ENCODE measurements around the gene APOL1. TPM values are rescaled to one million over a fixed set of nuclear protein-coding genes. Genes with fewer than 3 reads are reported as not detected.

Gene APOL1
- total RNA-seq, 4 donors from 2014 or later, result 0.46 to 4.1 (median 2.0) TPM

GRCh38 chr22:36305813-36306212 is 52.9 kb downstream of the APOL1 start:
- 89 to 90% methylated on average over 19 of the region's 19 CpGs for WGBS, 2 donors
- intact Hi-C loops (cut with DNase I; ENCODE audit: low total_unique reads), result no loop called here

DNA sequence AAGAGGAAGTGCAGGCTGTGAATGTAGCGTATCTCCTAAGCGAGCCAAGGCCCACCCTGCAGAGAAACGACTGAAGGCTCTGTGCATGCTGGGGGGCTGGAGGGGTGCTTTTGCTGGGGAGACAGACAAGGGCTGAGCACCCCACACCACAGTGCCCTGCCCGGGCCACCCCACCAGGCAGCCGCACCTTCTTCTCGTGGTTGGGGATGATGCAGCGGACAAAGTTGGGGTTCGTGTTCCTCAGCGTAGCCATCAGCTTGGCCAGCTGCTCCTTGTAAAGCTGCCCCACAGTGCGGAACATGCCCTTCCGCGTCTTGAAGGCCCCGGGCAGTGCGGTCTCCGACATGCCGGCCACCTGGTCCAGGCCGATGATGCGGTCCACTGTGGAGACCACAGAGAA is 53.3 kb downstream of the APOL1 start:
- no peak for TF ChIP-seq CTCF (IDR thresholded peaks at IDR 0.05)
- TF ChIP-seq POLR2A (IDR thresholded peaks at IDR 0.05), result no peak
- no peak for DNase-seq (ENCODE audit: low spot score in 2 of 2)
- WGBS, 2 donors, result 87 to 89% methylated on average over 15 to 18 of the region's 18 CpGs
- no peak overlapping the region for H3K4me3 ChIP-seq (ENCODE audit: low read depth, poor library complexity, severe bottlenecking)
- intact Hi-C loops (cut with DNase I; ENCODE audit: low total_unique reads), result no loop called here

More at GRCh38 chr22:36305813-36306212, 52.9 kb downstream of the APOL1 start:
- no peak for DNase-seq (ENCODE audit: low spot score in 2 of 2)
- TF ChIP-seq CTCF (IDR thresholded peaks at IDR 0.05), result no peak
- no peak for TF ChIP-seq POLR2A (IDR thresholded peaks at IDR 0.05)
- H3K4me3 ChIP-seq (ENCODE audit: low read depth, poor library complexity, severe bottlenecking), result no peak overlapping the region

DNA sequence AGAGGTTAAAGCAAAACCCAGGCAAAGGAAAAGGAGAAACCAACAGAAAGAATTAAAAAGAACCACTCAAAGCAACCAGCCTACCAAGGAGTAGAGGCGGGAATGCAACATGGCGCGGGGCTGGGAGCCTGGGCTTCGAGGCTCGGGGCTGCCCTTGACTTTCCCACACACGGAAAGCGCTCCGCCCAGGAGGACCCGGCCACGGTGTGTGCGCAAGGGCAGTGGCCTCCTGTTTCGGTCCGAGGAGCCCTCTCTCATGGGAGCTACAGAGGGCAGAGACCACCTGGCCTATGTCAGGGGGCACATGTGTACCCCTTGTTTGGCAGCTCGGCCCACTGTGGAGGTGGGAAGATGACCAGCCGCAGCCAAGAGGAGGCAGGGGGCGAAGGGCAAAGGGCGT is 55.9 kb downstream of the APOL1 start:
- no peak overlapping the region for H3K4me3 ChIP-seq (ENCODE audit: low read depth, poor library complexity, severe bottlenecking)
- TF ChIP-seq CTCF (IDR thresholded peaks at IDR 0.05), result no peak
- TF ChIP-seq POLR2A (IDR thresholded peaks at IDR 0.05), result no peak
- 77 to 87% methylated on average over 17 of the region's 17 CpGs for WGBS, 2 donors
- intact Hi-C loops (cut with DNase I; ENCODE audit: low total_unique reads), result no loop called here
- no peak for DNase-seq (ENCODE audit: low spot score in 2 of 2)

GRCh38 chr22:36311386-36312085 is 58.6 kb downstream of the APOL1 start:
- 75 to 78% methylated on average over 14 to 15 of the region's 18 CpGs for WGBS, 2 donors
- H3K4me3 ChIP-seq (ENCODE audit: low read depth, poor library complexity, severe bottlenecking), result no peak overlapping the region
- TF ChIP-seq CTCF (IDR thresholded peaks at IDR 0.05), result no peak
- TF ChIP-seq POLR2A (IDR thresholded peaks at IDR 0.05), result no peak
- intact Hi-C loops (cut with DNase I; ENCODE audit: low total_unique reads), result no loop called here
- DNase-seq (ENCODE audit: low spot score in 2 of 2), result no peak

DNA sequence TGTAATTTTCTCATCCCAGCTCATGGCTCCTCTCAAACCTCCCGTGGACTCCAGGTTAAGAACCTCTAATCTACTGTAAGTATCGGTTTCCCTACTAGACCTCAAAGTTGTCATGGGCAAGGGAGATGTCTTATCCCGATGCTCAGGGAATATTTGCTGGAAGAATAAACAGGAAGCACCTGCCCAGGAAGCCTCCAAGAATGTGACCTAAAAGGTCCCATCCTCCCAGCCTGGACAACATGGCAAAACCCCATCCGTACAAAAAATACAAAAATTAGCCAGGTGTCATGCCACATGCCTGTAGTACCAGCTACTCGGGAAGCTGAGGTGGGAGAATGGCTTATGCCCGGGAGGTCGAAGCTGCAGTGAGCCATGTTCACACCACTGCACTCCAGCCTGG is 62.4 kb downstream of the APOL1 start:
- 75 to 86% methylated on average over 7 of the region's 7 CpGs for WGBS, 2 donors
- intact Hi-C loops (cut with DNase I; ENCODE audit: low total_unique reads), result no loop called here
- DNase-seq (ENCODE audit: low spot score in 2 of 2), result no peak
- H3K4me3 ChIP-seq (ENCODE audit: low read depth, poor library complexity, severe bottlenecking), result no peak overlapping the region
- TF ChIP-seq CTCF (IDR thresholded peaks at IDR 0.05) (no peak), POLR2A (IDR thresholded peaks at IDR 0.05) (no peak)

DNA sequence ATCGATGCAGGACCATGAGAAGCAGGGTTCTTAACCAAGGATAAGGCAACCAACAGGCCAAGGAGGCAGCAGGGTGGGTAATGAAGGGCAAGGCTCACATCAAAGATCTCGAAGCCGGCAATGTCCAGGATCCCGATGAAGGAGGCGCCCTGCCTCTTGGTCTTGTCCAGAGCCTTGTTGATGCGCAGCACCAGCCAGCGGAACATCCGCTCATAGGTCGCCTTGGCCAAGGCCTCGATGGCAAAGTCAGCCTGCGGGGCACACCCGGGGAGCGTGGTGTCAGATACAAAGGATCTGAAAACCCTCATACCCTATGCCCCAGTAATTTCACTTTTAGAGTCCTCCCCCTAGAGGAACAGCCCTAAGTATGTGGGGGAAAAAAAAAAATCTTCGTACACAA is 63.5 kb downstream of the APOL1 start:
- DNase-seq (ENCODE audit: low spot score in 2 of 2), result no peak
- WGBS, 2 donors, result 92 to 97% methylated on average over 14 of the region's 14 CpGs
- H3K4me3 ChIP-seq (ENCODE audit: low read depth, poor library complexity, severe bottlenecking), result no peak overlapping the region
- TF ChIP-seq CTCF (IDR thresholded peaks at IDR 0.05) (no peak), POLR2A (IDR thresholded peaks at IDR 0.05) (no peak)
- intact Hi-C loops (cut with DNase I; ENCODE audit: low total_unique reads), result no loop called here

All from lower leg skin (tissue), 4 donors.